SIG-M5 treated with dmso at 0.1 percent for 504 hours (cell line): ENCODE data around the gene DOCK4.
"Not testable (repeated sequence)": the region's sequence is repeated elsewhere in the genome, so short reads cannot be mapped to it uniquely, and the experiment has no call there.

Experiments used
- DNase-seq: peaks from one replicate; lab custom pipeline; 2025; ENCODE audit not compliant: unreplicated experiment; lab: John Stamatoyannopoulos, UW

The DOCK4 gene

GRCh38 chr7:112206238-112206990 is at the start of gene DOCK4, which contains the start of gene ZNF277:
TSS of gene DOCK4 (minus strand) at chr7:112206399. CDS start at chr7:112206138, 261 bp downstream.
TSS of gene ZNF277 (plus strand) at chr7:112206695. CDS start at chr7:112206717, 22 bp downstream.
- peak; percentile 98 for DNase-seq

GRCh38 chr7:112255388-112255720 is 49.2 kb upstream of the DOCK4 start:
- no peak for DNase-seq

- DNase-seq, result no peak
Measured at GRCh38 chr7:112254709-112255387, 48.6 kb upstream of the DOCK4 start.

- no peak for DNase-seq
Measured at GRCh38 chr7:112254156-112254555, 48.0 kb upstream of the DOCK4 start.

- no peak for DNase-seq
Measured at GRCh38 chr7:112252691-112253090, 46.5 kb upstream of the DOCK4 start.

GRCh38 chr7:112252141-112252540 is 45.9 kb upstream of the DOCK4 start:
- DNase-seq, result no peak

- not testable (repeated sequence) for DNase-seq
Measured at GRCh38 chr7:112249967-112250366, 43.8 kb upstream of the DOCK4 start.

GRCh38 chr7:112248598-112248997 is 42.4 kb upstream of the DOCK4 start:
- no peak for DNase-seq

- DNase-seq, result no peak
Measured at GRCh38 chr7:112238852-112239610, 32.8 kb upstream of the DOCK4 start.

- DNase-seq, result no peak
Measured at GRCh38 chr7:112238330-112238729, 32.1 kb upstream of the DOCK4 start.

- DNase-seq, result no peak
Measured at GRCh38 chr7:112236597-112236996, 30.4 kb upstream of the DOCK4 start.

- no peak for DNase-seq
Measured at GRCh38 chr7:112234147-112234546, 27.9 kb upstream of the DOCK4 start.

GRCh38 chr7:112233048-112233697 is 27.0 kb upstream of the DOCK4 start:
- no peak for DNase-seq

- DNase-seq, result no peak
Measured at GRCh38 chr7:112232212-112232978, 26.2 kb upstream of the DOCK4 start.

- DNase-seq, result no peak
Measured at GRCh38 chr7:112228632-112229031, 22.4 kb upstream of the DOCK4 start.

GRCh38 chr7:112226701-112227276 is 20.6 kb upstream of the DOCK4 start:
- DNase-seq, result no peak

- no peak for DNase-seq
Measured at GRCh38 chr7:112225006-112225405, 18.8 kb upstream of the DOCK4 start.

GRCh38 chr7:112224186-112224585 is 18.0 kb upstream of the DOCK4 start:
- DNase-seq, result no peak

- no peak for DNase-seq
Measured at GRCh38 chr7:112223310-112223709, 17.1 kb upstream of the DOCK4 start.

GRCh38 chr7:112220877-112221434 is 14.8 kb upstream of the DOCK4 start:
- DNase-seq, result no peak
